Panc1 (cell line): ENCODE measurements around the gene SCGB1C1. TPM values are rescaled to one million over a fixed set of nuclear protein-coding genes. Genes with fewer than 3 reads are reported as not detected.

ENCODE experiments used
- ATAC-seq: fragments of 200-7000 bp; cut with Tn5 transposase; 2 replicates; pipeline ENCODE4 v1.9.1; 2020; ENCODE audit warnings: mild to moderate bottlenecking, moderate library complexity
- BruUV-seq: library from RNA; stranded (reverse); fragments of 400-500 nt; replicated peaks from 2 replicates; lab custom pipeline; 2021; lab: Mats Ljungman, UMichigan
- CTCF ChIA-PET: fragments of 300-600 bp; sonication (Branson Sonifier 250); formaldehyde crosslinking; loops from one replicate; lab custom pipeline; 2022; ENCODE audit warnings: antibody characterized with exemption; lab: Charles Lee
- POLR2A ChIA-PET: fragments of 300-600 bp; sonication (Branson Sonifier 250); formaldehyde crosslinking; loops from one replicate; lab custom pipeline; 2022; ENCODE audit warnings: antibody characterized with exemption; lab: Charles Lee
- DNase-seq: peaks from one replicate; pipeline ENCODE4 v3.0.0-alpha.2; 2010; ENCODE audit warnings: low read depth, low spot score
- H3K27ac ChIP-seq: 2 replicates; pipeline ENCODE4 v1.5.1; 2011; ENCODE audit warnings: mild to moderate bottlenecking, low read length, inconsistent platforms
- H3K27me3 ChIP-seq: fragments of 200-500 bp; sonication (Bioruptor generic); 2 replicates; pipeline ENCODE4 v1.6.0; 2014; ENCODE audit warnings: low read length, inconsistent platforms; ENCODE audit not compliant: control insufficient read depth, insufficient read depth
- H3K36me3 ChIP-seq: fragments of 200-500 bp; sonication (Bioruptor generic); 2 replicates; pipeline ENCODE4 v1.5.1; 2014; ENCODE audit warnings: inconsistent platforms, mild to moderate bottlenecking, low read length, moderate library complexity; ENCODE audit not compliant: control insufficient read depth, insufficient read depth
- H3K4me1 ChIP-seq: 2 replicates; pipeline ENCODE4 v1.5.1; 2011; ENCODE audit warnings: inconsistent platforms, mild to moderate bottlenecking, low read length, moderate library complexity; ENCODE audit not compliant: control insufficient read depth, insufficient read depth
- H3K4me3 ChIP-seq, 2 experiments: 2 replicates each; pipeline ENCODE4 v1.5.1; 2011 to 2012; ENCODE audit warnings: low read depth in 2 of 2, low read length in 2 of 2, mild to moderate bottlenecking in 2 of 2, inconsistent platforms in 1 of 2, moderate library complexity in 1 of 2
- H3K9me3 ChIP-seq: fragments of 200-500 bp; sonication (Bioruptor generic); 2 replicates; pipeline ENCODE4 v1.5.1; 2014; ENCODE audit warnings: low read depth, mild to moderate bottlenecking, inconsistent platforms, low read length, moderate library complexity; ENCODE audit not compliant: control insufficient read depth, insufficient read depth
- POLR2AphosphoS5 ChIP-seq: IDR thresholded peaks from 2 replicates; pipeline ENCODE4 v1.6.1; 2012; ENCODE audit warnings: mild to moderate bottlenecking, low read depth, low read length, moderate library complexity
- SIN3A ChIP-seq: IDR thresholded peaks from 2 replicates; pipeline ENCODE4 v1.6.1; 2012; ENCODE audit warnings: low read depth, mild to moderate bottlenecking, low read length, moderate library complexity, borderline replicate concordance; ENCODE audit not compliant: insufficient read depth
- in situ Hi-C: cut with HindIII; loops from 2 replicates; pipeline ENCODE4 v1.10.0; 2016; ENCODE audit warnings: low sequenced_read_pairs, low pct_unique_long_range_greater_than_20kb
- intact Hi-C: fragments of 100-400 bp; cut with micrococcal nuclease; formaldehyde crosslinking; loops from one replicate; pipeline ENCODE4 v1.10.0; 2022; ENCODE audit not compliant: unreplicated experiment
- total RNA-seq: library from RNA; stranded (reverse); gene quantifications from one replicate; pipeline ENCODE4 v1.2.1, GENCODE V29; 2021; ENCODE audit not compliant: unreplicated experiment
- TF ChIP-seq, protein P1 (sequence below), 2 experiments: IDR thresholded peaks; 2 replicates each; pipeline ENCODE4 v1.6.1; 2011 to 2012; ENCODE audit warnings: low read depth in 2 of 2, control low read depth in 1 of 2, low read length in 1 of 2, mild to moderate bottlenecking in 1 of 2, moderate library complexity in 1 of 2; ENCODE audit not compliant: insufficient read depth in 1 of 2
- TF ChIP-seq, protein P2 (sequence below): fragments of 450-650 bp; IDR thresholded peaks from 2 replicates; pipeline ENCODE4 v1.5.1; 2017; ENCODE audit warnings: mild to moderate bottlenecking

Gene SCGB1C1
- total RNA-seq, 1 experiment from 2014 or later, result not detected

DNA sequence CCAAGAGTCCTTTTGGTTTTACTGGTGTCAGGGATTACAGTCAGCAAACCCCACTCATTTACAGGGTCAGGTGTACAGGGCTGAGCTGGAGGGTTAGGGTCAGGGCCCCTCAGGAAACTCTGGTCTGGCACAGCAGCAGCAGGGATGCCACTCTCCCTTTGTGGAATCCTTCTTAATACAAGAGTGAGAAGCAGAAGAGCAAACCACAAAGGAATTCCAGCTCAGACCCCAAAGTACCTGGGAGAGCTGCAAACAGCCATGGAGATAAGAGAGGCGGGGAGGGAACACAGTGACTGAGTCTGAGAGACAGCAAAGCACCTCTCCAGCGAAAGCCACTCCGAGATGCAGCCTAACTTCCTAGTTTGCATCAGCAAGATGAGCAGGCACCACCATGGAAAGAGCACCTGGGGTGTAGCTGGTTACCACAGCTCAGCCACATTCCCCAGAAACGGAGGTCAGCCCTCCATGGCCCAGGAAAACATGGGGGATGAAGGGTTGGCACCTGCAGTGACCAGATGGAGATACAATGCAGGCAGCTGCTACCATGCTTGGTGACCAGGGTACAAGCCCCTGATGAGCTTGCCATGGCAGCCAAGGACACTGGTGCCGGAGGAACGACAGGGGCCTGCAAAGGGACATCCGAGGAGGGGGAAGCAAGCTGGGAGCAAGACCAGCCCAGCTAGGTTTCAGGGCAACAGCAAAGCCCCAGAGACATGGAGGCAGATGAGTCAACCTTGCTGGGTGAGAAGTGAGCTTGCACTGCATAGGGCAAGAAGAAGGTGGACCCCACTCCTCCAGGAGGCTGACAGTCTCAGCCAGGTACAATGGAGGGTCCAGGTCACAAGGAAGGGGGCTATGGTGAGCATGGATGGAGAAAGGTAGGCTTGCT is 10.4 kb downstream of the SCGB1C1 start:
- Histone ChIP-seq H3K27me3 (no peaks in the 10 kb centered on the region), H3K27ac (no peak overlapping the region), H3K9me3 (no peaks in the 10 kb centered on the region), H3K4me1 (peaks cover 12% of the 10 kb centered on the region), H3K36me3 (peaks cover 4% of the 10 kb centered on the region; the same call in 1 of the 2 replicates), H3K4me3 (no peak overlapping the region)
- ATAC-seq, result no peak
- in situ Hi-C loops, result no loop called here
- BruUV-seq, result no TSS peak
- ChIA-PET POLR2A (interaction anchor here (0.6 kb wide), 1 partner anchor 48 kb away, joined by 3 read pairs; no protein-coding TSS in a partner anchor), CTCF (no interaction called here)
- peak; percentile 24 for TF ChIP-seq POLR2AphosphoS5
- TF ChIP-seq, protein P1, sequence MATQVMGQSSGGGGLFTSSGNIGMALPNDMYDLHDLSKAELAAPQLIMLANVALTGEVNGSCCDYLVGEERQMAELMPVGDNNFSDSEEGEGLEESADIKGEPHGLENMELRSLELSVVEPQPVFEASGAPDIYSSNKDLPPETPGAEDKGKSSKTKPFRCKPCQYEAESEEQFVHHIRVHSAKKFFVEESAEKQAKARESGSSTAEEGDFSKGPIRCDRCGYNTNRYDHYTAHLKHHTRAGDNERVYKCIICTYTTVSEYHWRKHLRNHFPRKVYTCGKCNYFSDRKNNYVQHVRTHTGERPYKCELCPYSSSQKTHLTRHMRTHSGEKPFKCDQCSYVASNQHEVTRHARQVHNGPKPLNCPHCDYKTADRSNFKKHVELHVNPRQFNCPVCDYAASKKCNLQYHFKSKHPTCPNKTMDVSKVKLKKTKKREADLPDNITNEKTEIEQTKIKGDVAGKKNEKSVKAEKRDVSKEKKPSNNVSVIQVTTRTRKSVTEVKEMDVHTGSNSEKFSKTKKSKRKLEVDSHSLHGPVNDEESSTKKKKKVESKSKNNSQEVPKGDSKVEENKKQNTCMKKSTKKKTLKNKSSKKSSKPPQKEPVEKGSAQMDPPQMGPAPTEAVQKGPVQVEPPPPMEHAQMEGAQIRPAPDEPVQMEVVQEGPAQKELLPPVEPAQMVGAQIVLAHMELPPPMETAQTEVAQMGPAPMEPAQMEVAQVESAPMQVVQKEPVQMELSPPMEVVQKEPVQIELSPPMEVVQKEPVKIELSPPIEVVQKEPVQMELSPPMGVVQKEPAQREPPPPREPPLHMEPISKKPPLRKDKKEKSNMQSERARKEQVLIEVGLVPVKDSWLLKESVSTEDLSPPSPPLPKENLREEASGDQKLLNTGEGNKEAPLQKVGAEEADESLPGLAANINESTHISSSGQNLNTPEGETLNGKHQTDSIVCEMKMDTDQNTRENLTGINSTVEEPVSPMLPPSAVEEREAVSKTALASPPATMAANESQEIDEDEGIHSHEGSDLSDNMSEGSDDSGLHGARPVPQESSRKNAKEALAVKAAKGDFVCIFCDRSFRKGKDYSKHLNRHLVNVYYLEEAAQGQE (IDR thresholded peaks at IDR 0.05; ENCODE audit: insufficient read depth in 1 of 2, low read depth in 2 of 2, low read length in 1 of 2), result no peak
- DNase-seq, result no peak
- intact Hi-C loops, result no loop called here

DNA sequence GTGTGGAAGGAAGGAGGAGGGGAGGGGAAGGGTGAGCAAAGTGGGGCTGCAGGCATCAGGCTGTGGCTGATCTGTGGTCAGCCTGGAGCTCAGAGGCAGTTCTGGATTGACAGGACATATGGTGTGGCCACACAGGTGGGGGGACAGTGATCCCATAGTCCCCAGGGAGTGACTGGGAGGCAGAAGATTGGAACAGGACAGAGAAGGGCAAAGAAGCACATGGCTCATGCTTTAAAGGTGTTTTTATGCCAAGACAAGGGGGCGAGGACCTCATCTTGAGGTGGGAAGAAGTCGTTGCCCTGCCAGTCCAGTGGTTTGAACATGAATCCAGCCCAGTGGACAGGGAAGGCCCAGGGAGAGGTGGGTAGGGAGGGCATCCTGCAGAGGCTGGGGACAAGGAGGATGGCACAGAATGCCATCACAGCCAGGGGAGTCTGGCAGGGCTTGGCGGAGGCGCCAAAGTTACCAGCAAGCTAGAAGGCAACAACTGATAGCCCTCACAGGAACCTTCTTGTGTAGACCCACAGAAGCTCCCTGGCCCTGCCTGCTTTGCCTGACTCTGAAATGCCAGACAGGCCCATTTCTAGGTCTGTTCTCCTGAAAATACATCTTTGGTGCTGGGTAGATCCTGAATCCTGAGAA is 11.2 kb downstream of the SCGB1C1 start:
- Histone ChIP-seq H3K36me3 (peaks cover 4% of the 10 kb centered on the region; the same call in 1 of the 2 replicates), H3K9me3 (no peaks in the 10 kb centered on the region), H3K27me3 (no peaks in the 10 kb centered on the region), H3K4me3 (no peak overlapping the region), H3K4me1 (peaks cover 12% of the 10 kb centered on the region), H3K27ac (no peak overlapping the region)
- TF ChIP-seq SIN3A, result no peak
- TF ChIP-seq, protein P2, sequence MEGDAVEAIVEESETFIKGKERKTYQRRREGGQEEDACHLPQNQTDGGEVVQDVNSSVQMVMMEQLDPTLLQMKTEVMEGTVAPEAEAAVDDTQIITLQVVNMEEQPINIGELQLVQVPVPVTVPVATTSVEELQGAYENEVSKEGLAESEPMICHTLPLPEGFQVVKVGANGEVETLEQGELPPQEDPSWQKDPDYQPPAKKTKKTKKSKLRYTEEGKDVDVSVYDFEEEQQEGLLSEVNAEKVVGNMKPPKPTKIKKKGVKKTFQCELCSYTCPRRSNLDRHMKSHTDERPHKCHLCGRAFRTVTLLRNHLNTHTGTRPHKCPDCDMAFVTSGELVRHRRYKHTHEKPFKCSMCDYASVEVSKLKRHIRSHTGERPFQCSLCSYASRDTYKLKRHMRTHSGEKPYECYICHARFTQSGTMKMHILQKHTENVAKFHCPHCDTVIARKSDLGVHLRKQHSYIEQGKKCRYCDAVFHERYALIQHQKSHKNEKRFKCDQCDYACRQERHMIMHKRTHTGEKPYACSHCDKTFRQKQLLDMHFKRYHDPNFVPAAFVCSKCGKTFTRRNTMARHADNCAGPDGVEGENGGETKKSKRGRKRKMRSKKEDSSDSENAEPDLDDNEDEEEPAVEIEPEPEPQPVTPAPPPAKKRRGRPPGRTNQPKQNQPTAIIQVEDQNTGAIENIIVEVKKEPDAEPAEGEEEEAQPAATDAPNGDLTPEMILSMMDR, result no peak
- TF ChIP-seq, protein P1 (IDR thresholded peaks at IDR 0.05; ENCODE audit: insufficient read depth in 1 of 2, low read depth in 2 of 2, low read length in 1 of 2), result no peak
- TF ChIP-seq POLR2AphosphoS5, result peak; percentile 21; the same call in 1 of the 2 replicates
- no TSS peak for BruUV-seq
- intact Hi-C loops, result no loop called here
- in situ Hi-C loops, result no loop called here
- DNase-seq (no peak), ATAC-seq (no peak)
- CTCF ChIA-PET, result no interaction called here
- POLR2A ChIA-PET, result interaction anchor here (0.6 kb wide), 1 partner anchor 47 kb away, joined by 3 read pairs; no protein-coding TSS in a partner anchor
